Uterus (tissue), 4 donors: Measurements from ENCODE around the gene CLDN9. TPM values are rescaled to one million over a fixed set of nuclear protein-coding genes. Genes with fewer than 3 reads are reported as not detected.

Source experiments
- DNase-seq, 2 donors: peaks; one replicate each; pipeline ENCODE4 v3.0.0-alpha.2; 2019 to 2020
- H3K27ac ChIP-seq, 2 donors: fragments of 200-600 bp; sonication (generic); 1 replicate in 1 of 2; 2 replicates in 1 of 2; pipeline ENCODE4 v1.5.1; 2016 to 2018
- H3K27me3 ChIP-seq, 2 donors: fragments of 200-600 bp; sonication (generic); one replicate each; pipeline ENCODE4 v1.5.1; 2018 to 2019; ENCODE audit warnings: control low read depth in 1 of 2
- H3K36me3 ChIP-seq, 2 donors: fragments of 200-600 bp; sonication (generic); one replicate each; pipeline ENCODE4 v1.5.1; 2019; ENCODE audit warnings: control low read depth in 1 of 2
- H3K4me1 ChIP-seq, 2 donors: fragments of 200-600 bp; sonication (generic); one replicate each; pipeline ENCODE4 v1.5.1; 2018 to 2019; ENCODE audit warnings: control low read depth in 1 of 2
- H3K4me3 ChIP-seq, 2 donors: fragments of 200-600 bp; sonication (generic); 1 replicate in 1 of 2; 2 replicates in 1 of 2; pipeline ENCODE4 v1.5.1; 2018 to 2019; ENCODE audit warnings: mild to moderate bottlenecking in 1 of 2
- H3K9me3 ChIP-seq, 2 donors: fragments of 200-600 bp; sonication (generic); one replicate each; pipeline ENCODE4 v1.5.1; 2019; ENCODE audit warnings: control low read depth in 1 of 2
- POLR2A ChIP-seq, 2 donors: fragments of 450-650 bp; IDR thresholded peaks; one replicate each; pipeline ENCODE4 v1.6.1; 2016; ENCODE audit warnings: antibody characterized with exemption in 2 of 2, mild to moderate bottlenecking in 1 of 2, moderate library complexity in 1 of 2
- intact Hi-C: fragments of 100-400 bp; cut with DNase I; formaldehyde crosslinking; loops from one replicate; pipeline ENCODE4 v1.15.1; 2023; ENCODE audit warnings: low total_unique reads
- total RNA-seq, 4 donors: library from RNA; depleted of rRNA in 3 of 4; stranded (reverse); fragments of >200 nt in 3 of 4; gene quantifications; one replicate each; pipeline versions ENCODE4 v1.1.0 to v1.2.4, GENCODE V29; 2014 to 2023
- TF ChIP-seq, protein P1 (sequence below), 4 experiments: fragments of 200-600 bp in 2 of 4; fragments of 450-650 bp in 2 of 4; sonication (generic) in 2 of 4; IDR thresholded peaks; one replicate each; pipeline ENCODE4 v1.5.1; 2016 to 2019; ENCODE audit warnings: antibody characterized with exemption in 4 of 4, mild to moderate bottlenecking in 2 of 4, moderate library complexity in 1 of 4
- donor health status: DM: yes; HTN: yes; CAD: no.

CLDN9 gene
- total RNA-seq, 4 donors from 2014 or later = 0.21 to 1.8 TPM; not detected in 2

DNA sequence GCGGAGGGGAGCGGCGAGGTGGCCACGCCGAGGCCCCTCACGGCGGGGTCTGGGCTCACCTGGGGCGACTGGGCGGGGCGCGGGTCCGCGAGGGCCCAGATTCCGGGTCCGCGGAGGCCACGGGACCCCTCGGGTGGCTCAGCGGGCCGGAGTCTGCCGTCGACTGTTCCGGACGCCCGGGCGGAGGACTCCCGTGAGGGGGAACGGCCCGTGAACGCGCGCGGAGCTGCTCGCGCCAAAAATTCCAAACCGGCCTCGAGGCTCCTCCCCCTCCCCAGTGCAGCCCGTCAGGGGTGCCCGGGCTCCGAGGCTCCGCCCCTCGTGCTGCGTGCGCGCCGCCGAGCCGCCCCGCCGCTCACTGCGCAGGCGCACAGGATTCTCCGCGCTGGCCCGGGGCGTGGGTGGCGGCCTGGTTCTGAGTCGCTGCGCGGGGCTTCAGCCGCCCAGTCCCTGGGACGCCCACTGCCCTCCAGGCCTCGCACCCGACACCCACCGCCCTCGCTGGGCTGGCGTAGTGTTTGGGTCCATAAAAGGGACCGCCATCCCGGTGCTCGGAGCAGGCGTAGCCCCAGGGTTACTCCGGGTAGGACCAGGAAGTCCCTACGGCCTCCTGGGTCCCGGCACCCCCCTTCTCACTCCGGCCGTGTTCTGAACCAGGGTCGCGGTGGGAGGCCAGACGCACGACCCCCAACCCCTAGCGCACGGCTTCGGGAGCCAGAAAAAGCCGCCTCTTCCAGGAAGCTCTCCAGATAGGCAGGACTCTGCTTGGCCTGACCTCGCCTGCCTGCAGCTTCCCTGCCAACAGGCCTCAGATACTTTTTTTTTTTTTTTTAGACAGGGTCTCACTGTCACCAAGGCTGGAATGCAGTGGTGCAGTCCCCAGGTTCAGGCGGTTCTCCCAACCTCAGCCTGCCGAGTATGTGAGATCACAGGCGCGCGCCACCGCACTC is 32.2 kb upstream of the CLDN9 start, which contains the start of gene PKMYT1:
TSS of gene PKMYT1 (minus strand) at position 220 of the 950 bp plus-strand sequence. CDS start 789 bp downstream, outside the sequence.
- DNase-seq = peak; percentile 84 to 94
- intact Hi-C loops = no loop called here
- H3K9me3 ChIP-seq = no peaks in the 10 kb centered on the region

DNA sequence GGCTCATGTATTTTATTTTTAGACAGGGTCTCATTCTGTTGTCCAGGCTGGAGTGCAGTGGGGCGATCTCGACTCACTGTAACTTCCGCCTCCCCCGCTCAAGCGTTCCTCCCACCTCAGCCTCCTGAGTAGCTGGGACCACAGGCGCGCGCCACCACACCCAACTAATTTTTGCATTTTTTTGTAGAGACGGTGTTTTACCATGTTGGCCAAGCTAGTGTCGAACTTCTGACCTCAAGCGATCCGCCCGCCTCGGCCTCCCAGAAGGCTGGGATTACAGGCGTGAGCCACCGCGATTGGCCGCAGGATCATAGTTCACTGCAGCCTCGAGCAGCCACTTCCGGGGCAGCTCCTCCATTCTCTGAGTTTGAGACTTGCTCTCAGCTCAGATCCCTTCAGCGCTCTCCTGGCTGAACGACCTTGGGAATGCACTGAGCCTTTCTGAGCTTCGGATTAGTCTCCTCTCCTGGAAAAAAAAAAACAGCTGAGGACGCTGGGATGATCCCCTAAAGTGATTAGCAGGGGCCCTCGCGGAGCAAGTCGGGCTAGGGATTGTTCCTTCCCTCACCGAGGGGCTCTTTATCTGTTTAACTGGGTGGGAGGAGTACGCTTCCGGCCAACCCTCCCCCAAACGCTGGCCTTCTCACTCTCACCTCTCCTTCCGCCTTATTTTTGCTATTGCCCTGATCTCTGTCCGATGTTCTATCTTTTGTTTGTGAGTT is 31.4 kb upstream of the CLDN9 start:
- intact Hi-C loops = no loop called here
- H3K27ac ChIP-seq = no peak overlapping the region
- TF ChIP-seq, protein P1, sequence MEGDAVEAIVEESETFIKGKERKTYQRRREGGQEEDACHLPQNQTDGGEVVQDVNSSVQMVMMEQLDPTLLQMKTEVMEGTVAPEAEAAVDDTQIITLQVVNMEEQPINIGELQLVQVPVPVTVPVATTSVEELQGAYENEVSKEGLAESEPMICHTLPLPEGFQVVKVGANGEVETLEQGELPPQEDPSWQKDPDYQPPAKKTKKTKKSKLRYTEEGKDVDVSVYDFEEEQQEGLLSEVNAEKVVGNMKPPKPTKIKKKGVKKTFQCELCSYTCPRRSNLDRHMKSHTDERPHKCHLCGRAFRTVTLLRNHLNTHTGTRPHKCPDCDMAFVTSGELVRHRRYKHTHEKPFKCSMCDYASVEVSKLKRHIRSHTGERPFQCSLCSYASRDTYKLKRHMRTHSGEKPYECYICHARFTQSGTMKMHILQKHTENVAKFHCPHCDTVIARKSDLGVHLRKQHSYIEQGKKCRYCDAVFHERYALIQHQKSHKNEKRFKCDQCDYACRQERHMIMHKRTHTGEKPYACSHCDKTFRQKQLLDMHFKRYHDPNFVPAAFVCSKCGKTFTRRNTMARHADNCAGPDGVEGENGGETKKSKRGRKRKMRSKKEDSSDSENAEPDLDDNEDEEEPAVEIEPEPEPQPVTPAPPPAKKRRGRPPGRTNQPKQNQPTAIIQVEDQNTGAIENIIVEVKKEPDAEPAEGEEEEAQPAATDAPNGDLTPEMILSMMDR (IDR thresholded peaks at IDR 0.05) = no peak
- no peak for TF ChIP-seq POLR2A (IDR thresholded peaks at IDR 0.05)
- H3K4me3 ChIP-seq = peak overlapping the region; percentile 69 to 78
- H3K36me3 ChIP-seq = no peaks in the 10 kb centered on the region
- no peaks in the 10 kb centered on the region for H3K9me3 ChIP-seq
- peaks cover 0 to 13% of the 10 kb centered on the region in 2 donors for H3K4me1 ChIP-seq
- no peaks in the 10 kb centered on the region for H3K27me3 ChIP-seq
- DNase-seq = no peak

More for the DNA sequence above, 32.2 kb upstream of the CLDN9 start, which contains the start of gene PKMYT1:
- TF ChIP-seq, protein P1 (IDR thresholded peaks at IDR 0.05) = peak in 1 of 4 experiments; percentile 10
- peak; percentile 72 to 98 for TF ChIP-seq POLR2A (IDR thresholded peaks at IDR 0.05)
- peak within 1 kb of the TSS; percentile 76 to 86 for H3K27ac ChIP-seq
- H3K4me3 ChIP-seq = peak within 1 kb of the TSS; percentile 69 to 78
- no peaks in the 10 kb centered on the region for H3K36me3 ChIP-seq
- H3K4me1 ChIP-seq = peaks cover 0 to 13% of the 10 kb centered on the region in 2 donors
- no peaks in the 10 kb centered on the region for H3K27me3 ChIP-seq

DNA sequence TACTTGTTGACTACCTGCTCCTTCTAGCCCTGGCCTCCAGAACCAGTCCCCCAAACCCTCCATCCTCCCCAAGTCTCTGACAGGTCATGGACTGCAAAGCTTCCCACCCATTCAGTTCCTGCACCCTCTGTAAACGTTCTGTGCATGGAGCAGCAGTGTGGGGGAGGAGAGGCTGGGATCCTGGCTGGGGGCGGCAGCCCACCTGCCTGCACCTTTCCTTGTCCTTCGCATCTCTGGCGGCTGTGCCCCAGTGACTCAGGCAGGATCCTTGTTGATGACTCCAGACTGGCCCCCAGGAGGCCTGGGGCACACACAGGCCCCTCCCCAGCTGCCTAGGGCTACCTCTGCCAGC is 30.8 kb upstream of the CLDN9 start:
- intact Hi-C loops = no loop called here
- DNase-seq = no peak

DNA sequence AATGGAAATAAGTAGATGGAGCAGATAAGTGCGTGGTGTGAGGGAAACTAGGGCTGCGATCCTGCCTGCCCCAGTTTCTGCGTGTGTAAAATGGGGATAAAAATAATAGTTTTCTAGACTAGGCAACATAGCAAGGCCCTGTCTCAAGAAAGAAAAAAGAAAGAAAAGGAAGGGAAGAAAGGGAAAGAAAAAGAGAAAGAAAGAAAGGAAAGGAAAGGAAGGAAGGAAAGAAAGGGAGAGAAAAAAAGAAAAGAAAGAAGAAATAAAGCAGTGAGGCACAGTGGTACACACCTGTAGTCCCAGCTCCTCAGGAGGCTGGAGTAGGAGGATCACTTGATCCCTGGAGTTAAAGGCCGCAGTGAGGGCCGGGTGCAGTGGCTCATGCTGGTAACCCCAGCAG is 30.3 kb upstream of the CLDN9 start:
- DNase-seq = no peak
- intact Hi-C loops = no loop called here
- no peaks in the 10 kb centered on the region for H3K27me3 ChIP-seq

More for the DNA sequence above, 30.8 kb upstream of the CLDN9 start:
- H3K27ac ChIP-seq = no peak overlapping the region
- no peaks in the 10 kb centered on the region for H3K27me3 ChIP-seq
- H3K4me1 ChIP-seq = peaks cover 0 to 13% of the 10 kb centered on the region in 2 donors
- H3K4me3 ChIP-seq = no peak overlapping the region
- TF ChIP-seq, protein P1 (IDR thresholded peaks at IDR 0.05) = no peak
- no peak for TF ChIP-seq POLR2A (IDR thresholded peaks at IDR 0.05)
- H3K36me3 ChIP-seq = no peaks in the 10 kb centered on the region
- H3K9me3 ChIP-seq = no peaks in the 10 kb centered on the region

More for the DNA sequence above, 30.3 kb upstream of the CLDN9 start:
- Histone ChIP-seq H3K4me3 (no peak overlapping the region), H3K27ac (no peak overlapping the region), H3K9me3 (no peaks in the 10 kb centered on the region), H3K4me1 (peaks cover 0 to 13% of the 10 kb centered on the region in 2 donors), H3K36me3 (no peaks in the 10 kb centered on the region)
- TF ChIP-seq, protein P1 (IDR thresholded peaks at IDR 0.05) = no peak
- no peak for TF ChIP-seq POLR2A (IDR thresholded peaks at IDR 0.05)
